Thyroid gland (tissue), 4 donors: ENCODE data around the gene TMC8.

Source experiments
- POLR2A ChIP-seq, 2 donors: fragments of 450-650 bp; IDR thresholded peaks; one replicate each; pipeline ENCODE4 v1.6.1; 2017; ENCODE audit warnings: antibody characterized with exemption in 2 of 2, mild to moderate bottlenecking in 2 of 2, moderate library complexity in 1 of 2
- TF ChIP-seq, protein P1 (sequence below), 6 experiments: fragments of 200-600 bp in 3 of 6; fragments of 450-650 bp in 3 of 6; sonication (generic) in 3 of 6; IDR thresholded peaks; one replicate each; pipeline ENCODE4 v1.5.1; 2016 to 2019; ENCODE audit warnings: antibody characterized with exemption in 6 of 6, mild to moderate bottlenecking in 2 of 6, inconsistent platforms in 1 of 6, moderate library complexity in 1 of 6

DNA sequence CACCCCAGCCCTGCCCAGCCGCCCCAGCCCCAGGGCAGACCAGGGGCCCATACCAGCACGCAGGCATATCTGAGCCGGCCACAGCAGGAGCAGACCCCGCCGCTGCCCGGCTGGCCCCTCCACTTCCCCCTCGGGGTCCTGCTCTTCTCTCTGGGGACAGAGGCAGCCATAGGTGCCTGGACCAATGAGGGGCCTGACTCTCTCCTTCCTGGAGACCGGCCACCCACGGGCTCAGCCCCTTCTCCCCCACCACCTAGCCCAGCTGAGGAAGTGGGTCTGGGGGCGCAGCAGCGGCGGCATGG is 5.8 kb upstream of the TMC8 start:
- TF ChIP-seq, protein P1, sequence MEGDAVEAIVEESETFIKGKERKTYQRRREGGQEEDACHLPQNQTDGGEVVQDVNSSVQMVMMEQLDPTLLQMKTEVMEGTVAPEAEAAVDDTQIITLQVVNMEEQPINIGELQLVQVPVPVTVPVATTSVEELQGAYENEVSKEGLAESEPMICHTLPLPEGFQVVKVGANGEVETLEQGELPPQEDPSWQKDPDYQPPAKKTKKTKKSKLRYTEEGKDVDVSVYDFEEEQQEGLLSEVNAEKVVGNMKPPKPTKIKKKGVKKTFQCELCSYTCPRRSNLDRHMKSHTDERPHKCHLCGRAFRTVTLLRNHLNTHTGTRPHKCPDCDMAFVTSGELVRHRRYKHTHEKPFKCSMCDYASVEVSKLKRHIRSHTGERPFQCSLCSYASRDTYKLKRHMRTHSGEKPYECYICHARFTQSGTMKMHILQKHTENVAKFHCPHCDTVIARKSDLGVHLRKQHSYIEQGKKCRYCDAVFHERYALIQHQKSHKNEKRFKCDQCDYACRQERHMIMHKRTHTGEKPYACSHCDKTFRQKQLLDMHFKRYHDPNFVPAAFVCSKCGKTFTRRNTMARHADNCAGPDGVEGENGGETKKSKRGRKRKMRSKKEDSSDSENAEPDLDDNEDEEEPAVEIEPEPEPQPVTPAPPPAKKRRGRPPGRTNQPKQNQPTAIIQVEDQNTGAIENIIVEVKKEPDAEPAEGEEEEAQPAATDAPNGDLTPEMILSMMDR (IDR thresholded peaks at IDR 0.05) = no peak
- no peak for TF ChIP-seq POLR2A (IDR thresholded peaks at IDR 0.05)
